Measurements from ENCODE around the gene DNAAF8. TPM values are rescaled to one million over a fixed set of nuclear protein-coding genes. Genes with fewer than 3 reads are reported as not detected.

Gene DNAAF8
- total and polyA plus RNA-seq, 12 donors, result 0.30 to 3.3 (median 1.5) TPM

GRCh38 chr16:4771646-4772045, 37.3 kb downstream of the DNAAF8 start:
- Histone ChIP-seq H3K36me3 (replicated peaks in 1 of 2) (no peaks in the 10 kb centered on the region), H3K27ac (no peak overlapping the region), H3K27me3 (no peaks in the 10 kb centered on the region), H3K9me3 (replicated peaks in 1 of 3) (no peaks in the 10 kb centered on the region), H3K4me1 (replicated peaks in 1 of 2) (peaks cover 13 to 16% of the 10 kb centered on the region in 2 donors), H3K4me3 (no peak overlapping the region)
- 52 to 80% (median 58%) methylated on average over 2 to 3 of the region's 3 CpGs for WGBS, 4 donors
- DNase-seq, result no peak
- TF ChIP-seq CTCF (IDR thresholded peaks at IDR 0.05), result no peak
- intact Hi-C loops (cut with DNase I), result no loop called here

DNA sequence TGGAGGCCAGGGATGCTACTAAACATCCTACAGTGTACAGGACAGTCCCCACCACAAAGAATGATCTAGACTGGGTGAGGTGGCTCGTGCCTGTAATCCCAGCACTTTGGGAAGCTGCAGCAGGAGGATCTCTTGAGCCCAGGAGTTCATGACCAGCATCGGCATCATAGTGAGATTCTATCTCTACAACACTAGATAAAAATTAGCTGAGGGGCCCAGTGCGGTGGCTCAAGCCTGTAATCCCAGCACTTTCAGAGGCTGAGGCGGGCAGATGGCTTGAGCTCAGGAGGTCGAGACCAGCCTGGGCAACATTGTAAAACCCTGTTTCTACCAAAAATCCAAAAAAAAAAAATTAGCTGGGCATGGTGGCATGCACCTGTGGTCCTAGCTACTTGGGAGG, 38.0 kb downstream of the DNAAF8 start:
- no peak overlapping the region for H3K27ac ChIP-seq
- H3K4me1 ChIP-seq (replicated peaks in 1 of 2), result peaks cover 13 to 15% of the 10 kb centered on the region in 2 donors
- WGBS, 4 donors, result 70 to 86% (median 78%) methylated on average over 4 to 5 of the region's 5 CpGs
- intact Hi-C loops (cut with DNase I), result no loop called here
- H3K36me3 ChIP-seq (replicated peaks in 1 of 2), result no peaks in the 10 kb centered on the region
- no peaks in the 10 kb centered on the region for H3K9me3 ChIP-seq (replicated peaks in 1 of 3)
- H3K27me3 ChIP-seq, result no peaks in the 10 kb centered on the region
- TF ChIP-seq POLR2A (IDR thresholded peaks at IDR 0.05) (no peak), CTCF (IDR thresholded peaks at IDR 0.05) (no peak)
- no peak overlapping the region for H3K4me3 ChIP-seq
- DNase-seq, result no peak

GRCh38 chr16:4775005-4775404, 40.7 kb downstream of the DNAAF8 start:
- H3K36me3 ChIP-seq (replicated peaks in 1 of 2), result no peaks in the 10 kb centered on the region
- no peak for DNase-seq
- no peaks in the 10 kb centered on the region for H3K9me3 ChIP-seq (replicated peaks in 1 of 3)
- H3K4me1 ChIP-seq (replicated peaks in 1 of 2), result no peaks in the 10 kb centered on the region
- intact Hi-C loops (cut with DNase I), result no loop called here
- H3K4me3 ChIP-seq, result no peak overlapping the region
- H3K27me3 ChIP-seq, result no peaks in the 10 kb centered on the region
- 40 to 87% (median 81%) methylated on average over 1 to 13 of the region's 13 CpGs for WGBS, 4 donors
- no peak overlapping the region for H3K27ac ChIP-seq
- TF ChIP-seq CTCF (IDR thresholded peaks at IDR 0.05) (no peak), POLR2A (IDR thresholded peaks at IDR 0.05) (no peak)

- intact Hi-C loops (cut with DNase I), result no loop called here
These were observed 41.9 kb downstream of the DNAAF8 start for GRCh38 chr16:4776141-4776705.

More at GRCh38 chr16:4776141-4776705, 41.9 kb downstream of the DNAAF8 start:
- no peaks in the 10 kb centered on the region for H3K4me1 ChIP-seq (replicated peaks in 1 of 2)
- H3K9me3 ChIP-seq (replicated peaks in 1 of 3), result no peaks in the 10 kb centered on the region
- no peak for DNase-seq
- H3K27me3 ChIP-seq, result no peaks in the 10 kb centered on the region
- H3K4me3 ChIP-seq, result no peak overlapping the region
- TF ChIP-seq POLR2A (IDR thresholded peaks at IDR 0.05) (no peak), CTCF (IDR thresholded peaks at IDR 0.05) (no peak)
- 80 to 100% (median 92%) methylated on average over 1 to 2 of the region's 2 CpGs for WGBS, 4 donors
- H3K36me3 ChIP-seq (replicated peaks in 1 of 2), result no peaks in the 10 kb centered on the region
- no peak overlapping the region for H3K27ac ChIP-seq

Measured in adrenal gland (tissue), 12 donors.